ENCODE results near the gene ANP32B.
"Not testable (repeated sequence)": the region's sequence is repeated elsewhere in the genome, so short reads cannot be mapped to it uniquely, and the experiment has no call there.

ANP32B gene

DNA sequence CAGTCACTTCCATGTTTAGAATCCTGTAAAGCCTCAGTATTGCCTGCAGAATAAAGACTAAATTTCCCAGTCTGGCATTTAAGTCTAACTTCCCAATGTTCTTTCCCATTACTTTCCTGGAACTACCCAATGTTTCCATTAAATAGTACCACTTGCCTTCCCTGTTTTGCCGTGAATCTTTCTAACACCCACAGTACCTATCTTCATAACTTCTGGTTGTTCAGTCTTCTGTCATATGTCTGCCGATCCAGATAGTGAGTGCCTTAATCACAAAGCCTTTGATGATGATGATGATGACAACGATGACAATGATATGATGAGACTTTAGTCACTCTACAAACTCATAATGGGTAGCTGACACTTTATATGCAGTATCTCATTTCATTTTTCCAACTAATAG, 38.5 kb upstream of the ANP32B start:
- Histone ChIP-seq H3K9ac (ENCODE audit: low read length) (no peak overlapping the region), H3K79me2 (ENCODE audit: insufficient read depth, low read length) (no peaks in the 10 kb centered on the region), H3K9me2 (ENCODE audit: low read depth, low read length) (no peaks in the 10 kb centered on the region), H3F3A (ENCODE audit: insufficient read depth, low read length) (no peaks in the 10 kb centered on the region), H2AFZ (ENCODE audit: low read length) (no peak overlapping the region), H3K9me3 (ENCODE audit: low read length) (no peaks in the 10 kb centered on the region), H3K4me1 (ENCODE audit: insufficient read depth, low read length, severe bottlenecking) (no peaks in the 10 kb centered on the region), H3K27ac (ENCODE audit: low read depth, low read length, poor library complexity, severe bottlenecking) (no peak overlapping the region), H3K4me3 (ENCODE audit: low read depth, low read length, poor library complexity, severe bottlenecking) (no peak overlapping the region), H3K36me3 (ENCODE audit: insufficient read depth, low read length) (no peaks in the 10 kb centered on the region), H4K20me1 (ENCODE audit: insufficient read depth, low read length) (no peaks in the 10 kb centered on the region), H3K4me2 (ENCODE audit: low read length) (no peak overlapping the region), H3K27me3 (ENCODE audit: insufficient read depth, low read length) (no peaks in the 10 kb centered on the region)
- no peak for TF ChIP-seq EZH2 (IDR thresholded peaks at IDR 0.05; ENCODE audit: borderline replicate concordance, low read length)
- TF ChIP-seq, protein P1, sequence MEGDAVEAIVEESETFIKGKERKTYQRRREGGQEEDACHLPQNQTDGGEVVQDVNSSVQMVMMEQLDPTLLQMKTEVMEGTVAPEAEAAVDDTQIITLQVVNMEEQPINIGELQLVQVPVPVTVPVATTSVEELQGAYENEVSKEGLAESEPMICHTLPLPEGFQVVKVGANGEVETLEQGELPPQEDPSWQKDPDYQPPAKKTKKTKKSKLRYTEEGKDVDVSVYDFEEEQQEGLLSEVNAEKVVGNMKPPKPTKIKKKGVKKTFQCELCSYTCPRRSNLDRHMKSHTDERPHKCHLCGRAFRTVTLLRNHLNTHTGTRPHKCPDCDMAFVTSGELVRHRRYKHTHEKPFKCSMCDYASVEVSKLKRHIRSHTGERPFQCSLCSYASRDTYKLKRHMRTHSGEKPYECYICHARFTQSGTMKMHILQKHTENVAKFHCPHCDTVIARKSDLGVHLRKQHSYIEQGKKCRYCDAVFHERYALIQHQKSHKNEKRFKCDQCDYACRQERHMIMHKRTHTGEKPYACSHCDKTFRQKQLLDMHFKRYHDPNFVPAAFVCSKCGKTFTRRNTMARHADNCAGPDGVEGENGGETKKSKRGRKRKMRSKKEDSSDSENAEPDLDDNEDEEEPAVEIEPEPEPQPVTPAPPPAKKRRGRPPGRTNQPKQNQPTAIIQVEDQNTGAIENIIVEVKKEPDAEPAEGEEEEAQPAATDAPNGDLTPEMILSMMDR (IDR thresholded peaks at IDR 0.05; ENCODE audit: low read length), result no peak

DNA sequence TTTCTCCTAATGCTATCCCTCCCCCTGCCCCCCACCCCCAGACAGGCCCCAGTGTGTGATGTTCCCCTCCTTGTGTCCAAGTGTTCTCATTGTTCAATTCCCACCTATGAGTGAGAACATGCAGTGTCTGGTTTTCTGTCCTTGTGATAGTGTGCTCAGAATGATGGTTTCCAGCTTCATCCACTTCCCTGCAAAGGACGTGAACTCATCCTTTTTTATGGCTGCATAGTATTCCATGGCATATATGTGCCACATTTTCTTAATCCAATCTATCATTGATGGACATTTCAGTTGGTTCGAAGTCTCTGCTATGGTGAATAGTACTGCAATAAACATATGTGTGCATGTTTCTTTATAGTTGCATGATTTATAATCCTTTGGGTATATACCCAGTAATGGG, 37.7 kb upstream of the ANP32B start:
- not testable (repeated sequence) for H3K9me3 ChIP-seq (ENCODE audit: low read length); H3K79me2 ChIP-seq (ENCODE audit: insufficient read depth, low read length); H4K20me1 ChIP-seq (ENCODE audit: insufficient read depth, low read length); H3K4me3 ChIP-seq (ENCODE audit: low read depth, low read length, poor library complexity, severe bottlenecking); H3K36me3 ChIP-seq (ENCODE audit: insufficient read depth, low read length); H3F3A ChIP-seq (ENCODE audit: insufficient read depth, low read length); H3K9me2 ChIP-seq (ENCODE audit: low read depth, low read length); H3K27ac ChIP-seq (ENCODE audit: low read depth, low read length, poor library complexity, severe bottlenecking); H3K27me3 ChIP-seq (ENCODE audit: insufficient read depth, low read length); H3K4me1 ChIP-seq (ENCODE audit: insufficient read depth, low read length, severe bottlenecking); H3K4me2 ChIP-seq (ENCODE audit: low read length); H2AFZ ChIP-seq (ENCODE audit: low read length); H3K9ac ChIP-seq (ENCODE audit: low read length)

GRCh38 chr9:97947094-97947493, 36.0 kb upstream of the ANP32B start:
- H2AFZ ChIP-seq (ENCODE audit: low read length); H3F3A ChIP-seq (ENCODE audit: insufficient read depth, low read length); H3K9me2 ChIP-seq (ENCODE audit: low read depth, low read length): not testable (repeated sequence)

DNA sequence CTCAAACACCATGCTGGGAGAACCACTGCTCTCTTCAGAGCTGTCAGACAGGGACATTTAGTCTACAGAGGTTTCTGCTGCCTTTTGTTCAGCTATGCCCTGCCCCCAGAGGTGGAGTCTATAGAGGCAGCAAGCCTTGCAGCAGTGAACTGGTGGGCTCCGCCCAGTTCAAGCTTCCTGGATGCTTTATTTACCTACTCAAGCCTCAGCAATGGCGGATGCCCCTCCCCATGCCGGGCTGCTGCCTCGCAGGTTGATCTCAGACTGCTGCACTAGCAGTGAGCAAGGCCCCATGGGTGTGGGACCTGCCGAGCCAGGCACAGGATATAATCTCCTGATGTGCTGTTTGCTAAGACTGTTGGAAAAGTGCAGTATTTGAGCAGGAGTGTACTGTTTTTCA, 32.3 kb upstream of the ANP32B start:
- not testable (repeated sequence) for H3K9me3 ChIP-seq (ENCODE audit: low read length); H3K9ac ChIP-seq (ENCODE audit: low read length); H3K27me3 ChIP-seq (ENCODE audit: insufficient read depth, low read length); H3F3A ChIP-seq (ENCODE audit: insufficient read depth, low read length); H3K79me2 ChIP-seq (ENCODE audit: insufficient read depth, low read length); H3K36me3 ChIP-seq (ENCODE audit: insufficient read depth, low read length); H4K20me1 ChIP-seq (ENCODE audit: insufficient read depth, low read length); H3K4me1 ChIP-seq (ENCODE audit: insufficient read depth, low read length, severe bottlenecking); H3K27ac ChIP-seq (ENCODE audit: low read depth, low read length, poor library complexity, severe bottlenecking); H2AFZ ChIP-seq (ENCODE audit: low read length); H3K9me2 ChIP-seq (ENCODE audit: low read depth, low read length)
- Histone ChIP-seq H3K4me3 (ENCODE audit: low read depth, low read length, poor library complexity, severe bottlenecking) (peak overlapping the region; percentile 32), H3K4me2 (ENCODE audit: low read length) (peak overlapping the region; percentile 19; the same call in 1 of the 2 replicates)

More at GRCh38 chr9:97947094-97947493, 36.0 kb upstream of the ANP32B start:
- H3K79me2 ChIP-seq (ENCODE audit: insufficient read depth, low read length); H3K4me2 ChIP-seq (ENCODE audit: low read length); H3K27ac ChIP-seq (ENCODE audit: low read depth, low read length, poor library complexity, severe bottlenecking); H3K4me3 ChIP-seq (ENCODE audit: low read depth, low read length, poor library complexity, severe bottlenecking); H4K20me1 ChIP-seq (ENCODE audit: insufficient read depth, low read length); H3K9ac ChIP-seq (ENCODE audit: low read length); H3K36me3 ChIP-seq (ENCODE audit: insufficient read depth, low read length); H3K9me3 ChIP-seq (ENCODE audit: low read length); H3K4me1 ChIP-seq (ENCODE audit: insufficient read depth, low read length, severe bottlenecking); H3K27me3 ChIP-seq (ENCODE audit: insufficient read depth, low read length): not testable (repeated sequence)

DNA sequence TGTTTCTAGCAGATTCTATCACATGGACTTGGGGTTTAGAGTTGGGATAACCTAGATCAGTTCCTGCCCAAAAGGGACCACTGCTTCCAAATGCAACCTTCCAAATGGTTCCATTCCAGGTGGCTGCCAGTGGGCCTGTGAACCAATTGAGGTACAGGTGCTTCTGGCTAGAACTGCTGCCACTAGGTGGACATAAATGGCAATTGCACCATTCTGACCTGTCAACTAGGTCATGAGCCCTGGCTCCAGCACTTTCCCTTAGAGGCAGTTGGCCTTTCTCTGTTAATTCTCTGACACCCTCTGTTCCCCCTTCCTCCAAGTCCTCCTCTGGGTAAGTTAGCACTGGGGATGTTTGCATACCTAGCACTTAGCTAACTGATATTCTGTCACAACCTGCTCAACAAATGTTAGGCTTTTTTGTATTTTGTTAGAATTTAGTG, 28.6 kb upstream of the ANP32B start:
- no peaks in the 10 kb centered on the region for H3K79me2 ChIP-seq (ENCODE audit: insufficient read depth, low read length)
- H3K9me2 ChIP-seq (ENCODE audit: low read depth, low read length), result no peaks in the 10 kb centered on the region
- H3K27me3 ChIP-seq (ENCODE audit: insufficient read depth, low read length), result no peaks in the 10 kb centered on the region
- H3K4me2 ChIP-seq (ENCODE audit: low read length), result no peak overlapping the region
- no peaks in the 10 kb centered on the region; the same call in 1 of the 2 replicates for H3K36me3 ChIP-seq (ENCODE audit: insufficient read depth, low read length)
- no peak overlapping the region for H3K27ac ChIP-seq (ENCODE audit: low read depth, low read length, poor library complexity, severe bottlenecking)
- no peak overlapping the region for H3K9ac ChIP-seq (ENCODE audit: low read length)
- no peak overlapping the region for H2AFZ ChIP-seq (ENCODE audit: low read length)
- no peaks in the 10 kb centered on the region for H3K9me3 ChIP-seq (ENCODE audit: low read length)
- no peaks in the 10 kb centered on the region for H3K4me1 ChIP-seq (ENCODE audit: insufficient read depth, low read length, severe bottlenecking)
- H4K20me1 ChIP-seq (ENCODE audit: insufficient read depth, low read length), result no peaks in the 10 kb centered on the region
- TF ChIP-seq, protein P1 (IDR thresholded peaks at IDR 0.05; ENCODE audit: low read length), result peak; percentile 79
- no peak for TF ChIP-seq EZH2 (IDR thresholded peaks at IDR 0.05; ENCODE audit: borderline replicate concordance, low read length)
- H3F3A ChIP-seq (ENCODE audit: insufficient read depth, low read length), result no peaks in the 10 kb centered on the region
- no peak overlapping the region for H3K4me3 ChIP-seq (ENCODE audit: low read depth, low read length, poor library complexity, severe bottlenecking)

Measured in OCI-LY1 (cell line).